GM18861 (cell line): ENCODE data around the gene ORMDL3.

Experiments
- ATAC-seq: cut with Tn5 transposase; IDR thresholded peaks from one replicate; pipeline ENCODE4 v1.9.1; 2021; ENCODE audit not compliant: unreplicated experiment

The ORMDL3 gene

GRCh38 chr17:39927101-39927928 lies at the start of gene ORMDL3, which contains the start of gene LRRC3C:
ORMDL3 (minus strand) TSS chr17:39927601; CDS start chr17:39924203, 3,398 bp downstream.
LRRC3C (plus strand) TSS chr17:39927732; CDS start chr17:39941524, 13,792 bp downstream.
- peak; percentile 70 for ATAC-seq

- no peak for ATAC-seq
These were observed 48.4 kb upstream of the ORMDL3 start for GRCh38 chr17:39975801-39976200.

GRCh38 chr17:39974433-39974832 lies 47.0 kb upstream of the ORMDL3 start:
- no peak for ATAC-seq

GRCh38 chr17:39973496-39973895 lies 46.1 kb upstream of the ORMDL3 start:
- ATAC-seq = no peak

GRCh38 chr17:39972271-39972670 lies 44.9 kb upstream of the ORMDL3 start:
- no peak for ATAC-seq

GRCh38 chr17:39971076-39971603 lies 43.7 kb upstream of the ORMDL3 start:
- no peak for ATAC-seq

- no peak for ATAC-seq
These were observed 42.8 kb upstream of the ORMDL3 start for GRCh38 chr17:39970157-39970692.

- no peak for ATAC-seq
These were observed 42.0 kb upstream of the ORMDL3 start for GRCh38 chr17:39969375-39969774.

GRCh38 chr17:39968761-39969160 lies 41.4 kb upstream of the ORMDL3 start:
- ATAC-seq = no peak

GRCh38 chr17:39966771-39967170 lies 39.4 kb upstream of the ORMDL3 start:
- no peak for ATAC-seq

GRCh38 chr17:39965017-39965699 lies 37.8 kb upstream of the ORMDL3 start:
- no peak for ATAC-seq

- ATAC-seq = no peak
These were observed 36.4 kb upstream of the ORMDL3 start for GRCh38 chr17:39963829-39964228.

- no peak for ATAC-seq
These were observed 35.3 kb upstream of the ORMDL3 start, which contains the start of gene GSDMA for GRCh38 chr17:39962642-39963220. GSDMA (plus strand) TSS chr17:39963004; CDS start chr17:39965688, 2,684 bp downstream.

GRCh38 chr17:39960524-39961041 lies 33.2 kb upstream of the ORMDL3 start:
- ATAC-seq = no peak

GRCh38 chr17:39955726-39956225 lies 28.4 kb upstream of the ORMDL3 start:
- ATAC-seq = no peak

GRCh38 chr17:39954876-39955275 lies 27.5 kb upstream of the ORMDL3 start:
- no peak for ATAC-seq

GRCh38 chr17:39953471-39953888 lies 26.1 kb upstream of the ORMDL3 start:
- no peak for ATAC-seq

- ATAC-seq = peak; percentile 53
These were observed 25.5 kb upstream of the ORMDL3 start for GRCh38 chr17:39952680-39953470.

- ATAC-seq = no peak
These were observed 24.7 kb upstream of the ORMDL3 start for GRCh38 chr17:39951924-39952679.
